HCT116 (cell line): Measurements from ENCODE around the gene ANAPC2.

Source experiments
- SIN3A ChIP-seq: IDR thresholded peaks from 2 replicates; pipeline ENCODE4 v1.6.1; 2012; ENCODE audit warnings: low read depth
- ZNF274 ChIP-seq: fragments of 200-500 bp; sonication (Bioruptor generic); IDR thresholded peaks from 2 replicates; pipeline ENCODE4 v1.6.1; 2014; ENCODE audit warnings: mild to moderate bottlenecking, low read depth, low read length, inconsistent platforms
- TF ChIP-seq, protein P1 (sequence below), 3 experiments: fragments of 200-600 bp in 1 of 3; sonication (generic) in 1 of 3; IDR thresholded peaks in 2 of 3; conservative IDR thresholded peaks in 1 of 3; 2 replicates each; pipeline ENCODE4 v1.5.1; 2012 to 2017; ENCODE audit warnings: low read depth in 2 of 3, low read length in 2 of 3, antibody characterized with exemption in 1 of 3, borderline replicate concordance in 1 of 3, control low read depth in 1 of 3, mild to moderate bottlenecking in 1 of 3, mixed read lengths in 1 of 3, mixed run types in 1 of 3, moderate library complexity in 1 of 3; ENCODE audit not compliant: insufficient read depth in 1 of 3
- TF ChIP-seq, protein P2 (sequence below): IDR thresholded peaks from 2 replicates; pipeline ENCODE4 v1.6.1; 2012; ENCODE audit warnings: low read depth

DNA sequence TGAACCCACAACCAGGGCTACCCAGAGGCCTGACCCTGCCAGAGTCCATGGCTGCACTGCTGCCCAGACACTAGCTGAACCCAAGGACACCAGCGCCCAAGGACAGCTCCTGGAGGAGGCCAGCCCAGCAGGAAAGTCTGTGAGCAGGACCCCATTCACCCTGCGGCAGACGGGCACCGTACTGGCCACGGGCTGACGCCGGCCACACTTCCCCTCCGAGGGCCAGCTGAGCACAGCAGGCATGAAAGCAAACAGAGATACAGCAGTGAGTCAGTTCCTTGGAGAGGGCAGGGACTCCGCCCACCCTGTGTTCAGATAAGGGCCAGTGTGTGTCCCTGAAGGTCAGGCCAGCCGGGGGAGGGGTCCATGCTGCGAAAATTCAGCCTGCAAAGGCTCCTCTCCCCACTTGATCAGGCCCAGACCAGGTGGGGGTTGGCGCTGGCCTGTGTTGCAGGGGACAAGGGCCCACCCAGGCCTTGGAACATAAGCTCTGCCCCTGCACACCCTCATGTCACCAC, 30.5 kb upstream of the ANAPC2 start:
- TF ChIP-seq SIN3A, result no peak
- TF ChIP-seq, protein P1, sequence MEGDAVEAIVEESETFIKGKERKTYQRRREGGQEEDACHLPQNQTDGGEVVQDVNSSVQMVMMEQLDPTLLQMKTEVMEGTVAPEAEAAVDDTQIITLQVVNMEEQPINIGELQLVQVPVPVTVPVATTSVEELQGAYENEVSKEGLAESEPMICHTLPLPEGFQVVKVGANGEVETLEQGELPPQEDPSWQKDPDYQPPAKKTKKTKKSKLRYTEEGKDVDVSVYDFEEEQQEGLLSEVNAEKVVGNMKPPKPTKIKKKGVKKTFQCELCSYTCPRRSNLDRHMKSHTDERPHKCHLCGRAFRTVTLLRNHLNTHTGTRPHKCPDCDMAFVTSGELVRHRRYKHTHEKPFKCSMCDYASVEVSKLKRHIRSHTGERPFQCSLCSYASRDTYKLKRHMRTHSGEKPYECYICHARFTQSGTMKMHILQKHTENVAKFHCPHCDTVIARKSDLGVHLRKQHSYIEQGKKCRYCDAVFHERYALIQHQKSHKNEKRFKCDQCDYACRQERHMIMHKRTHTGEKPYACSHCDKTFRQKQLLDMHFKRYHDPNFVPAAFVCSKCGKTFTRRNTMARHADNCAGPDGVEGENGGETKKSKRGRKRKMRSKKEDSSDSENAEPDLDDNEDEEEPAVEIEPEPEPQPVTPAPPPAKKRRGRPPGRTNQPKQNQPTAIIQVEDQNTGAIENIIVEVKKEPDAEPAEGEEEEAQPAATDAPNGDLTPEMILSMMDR (IDR thresholded peaks at IDR 0.05 in 2 of 3, conservative IDR thresholded peaks at IDR 0.05 in 1 of 3; ENCODE audit: borderline replicate concordance in 1 of 3, insufficient read depth in 1 of 3, low read depth in 2 of 3, low read length in 2 of 3), result no peak
- TF ChIP-seq, protein P2, sequence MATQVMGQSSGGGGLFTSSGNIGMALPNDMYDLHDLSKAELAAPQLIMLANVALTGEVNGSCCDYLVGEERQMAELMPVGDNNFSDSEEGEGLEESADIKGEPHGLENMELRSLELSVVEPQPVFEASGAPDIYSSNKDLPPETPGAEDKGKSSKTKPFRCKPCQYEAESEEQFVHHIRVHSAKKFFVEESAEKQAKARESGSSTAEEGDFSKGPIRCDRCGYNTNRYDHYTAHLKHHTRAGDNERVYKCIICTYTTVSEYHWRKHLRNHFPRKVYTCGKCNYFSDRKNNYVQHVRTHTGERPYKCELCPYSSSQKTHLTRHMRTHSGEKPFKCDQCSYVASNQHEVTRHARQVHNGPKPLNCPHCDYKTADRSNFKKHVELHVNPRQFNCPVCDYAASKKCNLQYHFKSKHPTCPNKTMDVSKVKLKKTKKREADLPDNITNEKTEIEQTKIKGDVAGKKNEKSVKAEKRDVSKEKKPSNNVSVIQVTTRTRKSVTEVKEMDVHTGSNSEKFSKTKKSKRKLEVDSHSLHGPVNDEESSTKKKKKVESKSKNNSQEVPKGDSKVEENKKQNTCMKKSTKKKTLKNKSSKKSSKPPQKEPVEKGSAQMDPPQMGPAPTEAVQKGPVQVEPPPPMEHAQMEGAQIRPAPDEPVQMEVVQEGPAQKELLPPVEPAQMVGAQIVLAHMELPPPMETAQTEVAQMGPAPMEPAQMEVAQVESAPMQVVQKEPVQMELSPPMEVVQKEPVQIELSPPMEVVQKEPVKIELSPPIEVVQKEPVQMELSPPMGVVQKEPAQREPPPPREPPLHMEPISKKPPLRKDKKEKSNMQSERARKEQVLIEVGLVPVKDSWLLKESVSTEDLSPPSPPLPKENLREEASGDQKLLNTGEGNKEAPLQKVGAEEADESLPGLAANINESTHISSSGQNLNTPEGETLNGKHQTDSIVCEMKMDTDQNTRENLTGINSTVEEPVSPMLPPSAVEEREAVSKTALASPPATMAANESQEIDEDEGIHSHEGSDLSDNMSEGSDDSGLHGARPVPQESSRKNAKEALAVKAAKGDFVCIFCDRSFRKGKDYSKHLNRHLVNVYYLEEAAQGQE, result no peak
- TF ChIP-seq ZNF274, result no peak
